Natural killer cell treated with Interleukin-12 subunit alpha and Interleukin-12 subunit beta and Interleukin-15 and Interleukin-18, amount 100 ng/mL, for 72 hours (primary cell): ENCODE data around the gene RHAG. TPM values are rescaled to one million over a fixed set of nuclear protein-coding genes. Genes with fewer than 3 reads are reported as not detected.
"Not testable (repeated sequence)": the region's sequence is repeated elsewhere in the genome, so short reads cannot be mapped to it uniquely, and the experiment has no call there.

ENCODE experiments used
- ATAC-seq, 2 donors: fragments of 150-1000 bp; cut with Tn5 transposase in 1 of 2; sonication (Bioruptor Pico), chemical (Tn5 transposase) in 1 of 2; 2 replicates each; pipeline ENCODE4 v1.10.0; 2021
- DNase-seq: peaks from one replicate; pipeline ENCODE4 v3.0.0; 2022; ENCODE audit warnings: low spot score
- H3K27ac Mint-ChIP-seq, 2 donors: 1 replicate in 1 of 2; 2 replicates in 1 of 2; pipeline ENCODE4 v1.8.0; 2022; ENCODE audit warnings: mixed read lengths in 2 of 2, mild to moderate bottlenecking in 1 of 2, moderate library complexity in 1 of 2
- H3K27me3 Mint-ChIP-seq, 2 donors: 1 replicate in 1 of 2; 2 replicates in 1 of 2; pipeline ENCODE4 v1.8.0; 2022; ENCODE audit warnings: mixed read lengths in 2 of 2
- H3K36me3 Mint-ChIP-seq: one replicate; pipeline ENCODE4 v1.8.0; 2022; ENCODE audit warnings: mixed read lengths
- H3K4me1 Mint-ChIP-seq, 2 donors: 1 replicate in 1 of 2; 2 replicates in 1 of 2; pipeline ENCODE4 v1.8.0; 2022; ENCODE audit warnings: low read depth in 2 of 2, mixed read lengths in 2 of 2, mild to moderate bottlenecking in 1 of 2
- H3K4me3 Mint-ChIP-seq: one replicate; pipeline ENCODE4 v1.8.0; 2022; ENCODE audit warnings: mixed read lengths
- H3K9me3 Mint-ChIP-seq: 2 replicates; pipeline ENCODE4 v1.8.0; 2022; ENCODE audit warnings: mixed read lengths
- total RNA-seq, 2 donors: library from RNA; stranded (reverse); gene quantifications; one replicate each; pipeline ENCODE4 v1.2.3, GENCODE V29; 2022

Gene RHAG
- total RNA-seq, 2 donors from 2014 or later, result not detected

DNA sequence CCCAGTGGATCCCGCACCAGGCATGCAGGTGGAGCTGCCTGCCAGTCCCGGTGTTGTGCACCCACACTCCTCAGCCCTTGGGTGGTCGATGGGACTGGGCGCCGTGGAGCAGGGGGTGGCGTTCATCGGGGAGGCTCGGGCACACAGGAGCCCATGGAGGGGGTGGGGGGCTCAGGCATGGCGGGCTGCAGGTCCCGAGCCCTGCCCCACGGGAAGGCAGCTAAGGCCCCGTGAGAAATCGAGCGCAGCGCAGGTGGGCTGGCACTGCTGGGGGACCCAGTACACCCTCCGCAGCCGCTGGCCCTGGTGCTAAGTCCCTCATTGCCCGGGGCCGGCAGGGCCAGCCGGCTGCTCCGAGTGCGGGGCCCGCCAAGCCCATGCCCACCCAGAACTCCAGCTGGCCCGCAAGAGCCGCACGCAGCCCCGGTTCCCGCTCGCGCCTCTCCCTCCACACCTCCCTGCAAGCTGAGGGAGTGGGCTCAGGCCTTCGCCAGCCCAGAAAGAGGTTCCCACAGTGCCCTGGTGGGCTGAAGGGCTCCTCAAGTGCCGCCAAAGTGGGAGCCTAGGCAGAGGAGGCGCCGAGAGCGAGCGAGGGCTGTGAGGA lies 7.1 kb downstream of the RHAG start:
- not testable (repeated sequence) for H3K9me3 Mint-ChIP-seq, DNase-seq, H3K27ac Mint-ChIP-seq, H3K4me1 Mint-ChIP-seq, H3K4me3 Mint-ChIP-seq, ATAC-seq, H3K36me3 Mint-ChIP-seq, H3K27me3 Mint-ChIP-seq

GRCh38 chr6:49626811-49627210 lies 9.8 kb downstream of the RHAG start:
- H3K9me3 Mint-ChIP-seq, result peaks cover 7% of the 10 kb centered on the region
- H3K27ac Mint-ChIP-seq, result no peak overlapping the region
- H3K36me3 Mint-ChIP-seq, result no peaks in the 10 kb centered on the region
- ATAC-seq, result no peak
- no peak for DNase-seq
- H3K4me3 Mint-ChIP-seq, result no peak overlapping the region
- no peaks in the 10 kb centered on the region for H3K4me1 Mint-ChIP-seq
- no peaks in the 10 kb centered on the region for H3K27me3 Mint-ChIP-seq

GRCh38 chr6:49618257-49618656 lies 18.4 kb downstream of the RHAG start:
- DNase-seq (no peak), ATAC-seq (no peak)
- Mint-ChIP-seq H3K4me3 (no peak overlapping the region), H3K36me3 (no peaks in the 10 kb centered on the region), H3K4me1 (no peaks in the 10 kb centered on the region), H3K27me3 (no peaks in the 10 kb centered on the region), H3K27ac (no peak overlapping the region), H3K9me3 (peaks cover 7% of the 10 kb centered on the region)

GRCh38 chr6:49614144-49614543 lies 22.5 kb downstream of the RHAG start:
- DNase-seq, H3K27ac Mint-ChIP-seq, H3K4me3 Mint-ChIP-seq, H3K9me3 Mint-ChIP-seq, H3K36me3 Mint-ChIP-seq, H3K4me1 Mint-ChIP-seq, ATAC-seq, H3K27me3 Mint-ChIP-seq: not testable (repeated sequence)

- Mint-ChIP-seq H3K9me3 (no peaks in the 10 kb centered on the region), H3K36me3 (no peaks in the 10 kb centered on the region), H3K4me1 (no peaks in the 10 kb centered on the region), H3K27me3 (no peaks in the 10 kb centered on the region), H3K27ac (no peak overlapping the region), H3K4me3 (no peak overlapping the region)
- ATAC-seq (no peak), DNase-seq (no peak)
Observed at GRCh38 chr6:49609285-49609684, 27.4 kb downstream of the RHAG start.

GRCh38 chr6:49608275-49608674 lies 28.4 kb downstream of the RHAG start:
- not testable (repeated sequence) for H3K4me3 Mint-ChIP-seq, H3K27me3 Mint-ChIP-seq, DNase-seq, H3K4me1 Mint-ChIP-seq, H3K36me3 Mint-ChIP-seq, H3K9me3 Mint-ChIP-seq, H3K27ac Mint-ChIP-seq, ATAC-seq

DNA sequence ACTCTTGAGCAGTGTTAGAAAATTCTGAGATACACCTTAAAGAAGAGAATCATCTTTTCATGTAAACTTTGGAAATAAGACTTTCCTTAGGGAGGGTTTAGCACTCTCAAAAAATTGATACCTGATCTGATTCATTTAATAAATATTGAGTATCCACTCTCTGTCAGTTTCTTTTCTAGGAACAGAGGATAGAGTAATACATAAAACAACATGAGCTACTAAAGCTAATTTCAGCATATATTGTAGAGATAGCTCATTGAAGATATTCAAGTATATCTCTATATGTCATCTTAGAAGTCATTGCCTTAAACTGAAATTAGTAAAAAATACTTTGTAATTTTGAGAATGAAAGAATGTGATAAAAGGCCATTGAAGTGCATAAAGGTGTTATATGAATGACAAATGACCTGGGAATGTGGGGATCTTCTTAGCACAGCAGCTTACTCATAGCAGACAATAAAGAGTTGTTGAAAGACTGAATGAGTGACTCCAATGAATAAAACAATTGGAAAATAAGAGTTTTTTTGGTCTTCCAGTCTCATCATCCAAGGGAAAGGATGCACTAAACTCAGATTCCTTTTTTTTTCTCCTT lies 29.2 kb downstream of the RHAG start:
- H3K9me3 Mint-ChIP-seq, result no peaks in the 10 kb centered on the region
- no peaks in the 10 kb centered on the region for H3K36me3 Mint-ChIP-seq
- no peak overlapping the region for H3K4me3 Mint-ChIP-seq
- H3K4me1 Mint-ChIP-seq, result no peaks in the 10 kb centered on the region
- no peak overlapping the region for H3K27ac Mint-ChIP-seq
- ATAC-seq (no peak), DNase-seq (no peak)
- H3K27me3 Mint-ChIP-seq, result no peaks in the 10 kb centered on the region

GRCh38 chr6:49606721-49607390 lies 29.8 kb downstream of the RHAG start:
- ATAC-seq, result peak in 1 of 2 donors; percentile 38

GRCh38 chr6:49604080-49604479 lies 32.6 kb downstream of the RHAG start:
- H3K36me3 Mint-ChIP-seq, ATAC-seq, H3K4me1 Mint-ChIP-seq: not testable (repeated sequence)

More at GRCh38 chr6:49606721-49607390, 29.8 kb downstream of the RHAG start:
- Mint-ChIP-seq H3K27me3 (no peaks in the 10 kb centered on the region), H3K36me3 (no peaks in the 10 kb centered on the region), H3K9me3 (no peaks in the 10 kb centered on the region), H3K27ac (no peak overlapping the region), H3K4me3 (no peak overlapping the region), H3K4me1 (no peaks in the 10 kb centered on the region)
- DNase-seq, result no peak

DNA sequence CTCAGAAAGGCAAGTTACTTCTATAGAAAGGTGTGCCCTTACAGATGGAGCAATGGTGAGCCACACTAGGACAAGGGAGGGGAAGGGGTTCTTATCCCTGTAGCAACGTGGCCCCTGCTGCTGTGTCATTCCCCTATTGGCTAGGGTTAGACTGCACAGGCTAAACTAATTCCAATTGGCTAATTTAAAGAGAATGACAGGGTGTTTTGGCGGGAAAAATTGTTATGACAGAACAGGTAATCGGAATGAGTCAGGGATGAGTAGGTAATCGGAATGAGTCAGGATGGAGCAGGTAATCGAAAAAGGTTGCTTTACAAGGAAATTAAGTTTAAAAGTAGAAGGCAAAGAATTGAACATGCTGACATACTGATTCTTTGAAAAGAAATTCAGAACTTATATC lies 49.4 kb downstream of the RHAG start:
- H3K36me3 Mint-ChIP-seq, H3K27ac Mint-ChIP-seq, H3K27me3 Mint-ChIP-seq, H3K4me3 Mint-ChIP-seq, H3K9me3 Mint-ChIP-seq, ATAC-seq, H3K4me1 Mint-ChIP-seq, DNase-seq: not testable (repeated sequence)

More at GRCh38 chr6:49604080-49604479, 32.6 kb downstream of the RHAG start:
- H3K27ac Mint-ChIP-seq, H3K4me3 Mint-ChIP-seq, H3K27me3 Mint-ChIP-seq, H3K9me3 Mint-ChIP-seq, DNase-seq: not testable (repeated sequence)

- Mint-ChIP-seq H3K4me3 (no peak overlapping the region), H3K27me3 (peaks cover 0 to 6% of the 10 kb centered on the region in 2 donors), H3K9me3 (peaks cover 3% of the 10 kb centered on the region), H3K36me3 (no peaks in the 10 kb centered on the region), H3K4me1 (no peaks in the 10 kb centered on the region), H3K27ac (no peak overlapping the region)
- ATAC-seq (no peak), DNase-seq (no peak)
Observed at GRCh38 chr6:49582529-49582928, 54.1 kb downstream of the RHAG start.

- no peak for ATAC-seq
Observed at GRCh38 chr6:49579649-49580048, 57.0 kb downstream of the RHAG start.

GRCh38 chr6:49576618-49577017 lies 60.0 kb downstream of the RHAG start:
- Mint-ChIP-seq H3K4me3 (no peak overlapping the region), H3K36me3 (no peaks in the 10 kb centered on the region), H3K4me1 (no peaks in the 10 kb centered on the region), H3K27ac (no peak overlapping the region), H3K27me3 (no peaks in the 10 kb centered on the region), H3K9me3 (peaks cover 3% of the 10 kb centered on the region)
- DNase-seq (no peak), ATAC-seq (no peak)

More at GRCh38 chr6:49579649-49580048, 57.0 kb downstream of the RHAG start:
- Mint-ChIP-seq H3K4me1 (no peaks in the 10 kb centered on the region), H3K27ac (no peak overlapping the region), H3K36me3 (no peaks in the 10 kb centered on the region), H3K27me3 (peaks cover 0 to 6% of the 10 kb centered on the region in 2 donors), H3K9me3 (peaks cover 3% of the 10 kb centered on the region), H3K4me3 (no peak overlapping the region)
- DNase-seq, result no peak

DNA sequence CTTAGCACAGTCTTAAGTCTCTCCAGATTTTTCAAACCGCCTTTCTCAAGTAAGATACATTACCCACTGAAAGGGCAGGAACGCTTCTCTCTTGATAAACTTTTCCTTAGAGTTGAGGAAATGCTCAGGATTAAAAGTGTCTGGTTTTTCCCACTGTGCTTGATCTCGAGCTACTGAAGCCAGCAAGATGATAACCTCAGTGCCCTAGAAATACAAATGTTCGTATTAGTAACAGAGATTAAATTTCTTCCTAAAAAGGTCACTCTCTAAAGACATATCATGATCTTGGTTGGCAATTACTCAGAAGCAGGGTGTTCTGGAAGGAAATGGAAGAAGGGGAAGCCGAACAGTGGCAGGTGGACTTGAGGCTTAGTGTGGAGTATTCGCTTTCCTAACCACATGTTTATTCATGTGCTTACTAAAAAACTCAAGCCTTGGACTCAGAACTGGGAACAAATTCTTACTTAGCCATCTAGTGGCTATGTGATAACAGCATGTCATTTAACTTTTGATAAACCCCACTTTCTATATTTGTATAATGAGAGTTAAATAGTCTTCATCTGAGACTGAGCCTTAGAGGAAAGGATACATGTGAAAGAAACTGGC lies 66.1 kb downstream of the RHAG start:
- H3K9me3 Mint-ChIP-seq, result no peaks in the 10 kb centered on the region
- no peak overlapping the region for H3K27ac Mint-ChIP-seq
- ATAC-seq (no peak), DNase-seq (no peak)
- no peak overlapping the region for H3K4me3 Mint-ChIP-seq
- no peaks in the 10 kb centered on the region for H3K27me3 Mint-ChIP-seq
- H3K36me3 Mint-ChIP-seq, result no peaks in the 10 kb centered on the region
- H3K4me1 Mint-ChIP-seq, result no peaks in the 10 kb centered on the region
